Neural cell (in vitro differentiated cells): ENCODE results near the gene TTC23.

Experiments
- EP300 ChIP-seq: fragments of 450-650 bp; conservative IDR thresholded peaks from 2 replicates; pipeline ENCODE4 v1.6.1; 2014; ENCODE audit warnings: antibody characterized with exemption, mild to moderate bottlenecking, moderate library complexity; ENCODE audit not compliant: poor library complexity, severe bottlenecking
- EZH2 ChIP-seq: fragments of 200-600, 300-800 bp; shearing (Covaris generic), sonication (generic); IDR thresholded peaks from 2 replicates; pipeline ENCODE4 v1.6.1; 2014; ENCODE audit warnings: antibody characterized with exemption, low read length, borderline replicate concordance, mild to moderate bottlenecking; ENCODE audit not compliant: insufficient read depth, poor library complexity, severe bottlenecking
- POLR2AphosphoS5 ChIP-seq: IDR thresholded peaks from 2 replicates; pipeline ENCODE4 v1.6.1; 2012
- RAD21 ChIP-seq: fragments of 450-650 bp; conservative IDR thresholded peaks from 2 replicates; pipeline ENCODE4 v1.6.1; 2014; ENCODE audit warnings: antibody characterized with exemption, mild to moderate bottlenecking, moderate library complexity
- SMC3 ChIP-seq: fragments of 450-650 bp; conservative IDR thresholded peaks from 2 replicates; pipeline ENCODE4 v1.6.1; 2014; ENCODE audit warnings: antibody characterized with exemption, mild to moderate bottlenecking, moderate library complexity; ENCODE audit not compliant: poor library complexity
- TAF1 ChIP-seq: IDR thresholded peaks from 2 replicates; pipeline ENCODE4 v1.6.1; 2012; ENCODE audit warnings: low read depth
- TF ChIP-seq, protein P1 (sequence below): fragments of 450-650 bp; IDR thresholded peaks from 2 replicates; pipeline ENCODE4 v1.5.1; 2014; ENCODE audit warnings: antibody characterized with exemption, mild to moderate bottlenecking, moderate library complexity; ENCODE audit not compliant: poor library complexity, severe bottlenecking
- TF ChIP-seq, protein P2 (sequence below): IDR thresholded peaks from 2 replicates; pipeline ENCODE4 v1.6.1; 2012; ENCODE audit warnings: borderline replicate concordance

DNA sequence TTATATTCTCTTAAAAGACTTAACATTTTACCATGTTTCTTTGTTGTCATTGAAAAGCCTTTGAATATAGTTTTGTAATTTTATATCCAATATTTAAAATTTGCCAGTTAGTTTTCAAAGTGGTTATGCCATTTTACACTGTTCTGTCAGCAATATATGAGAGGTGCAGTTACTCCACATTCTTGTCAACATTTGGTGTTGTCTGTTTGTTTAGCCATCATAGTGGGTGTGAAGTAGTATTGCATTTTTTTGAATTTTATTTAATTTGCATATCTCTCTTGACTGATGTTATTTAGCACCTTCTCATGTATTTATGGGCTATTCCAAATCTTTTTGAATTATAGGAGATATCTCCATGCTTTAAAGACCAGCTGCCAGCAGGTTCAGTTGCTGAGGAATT, 42.3 kb upstream of the TTC23 start:
- TF ChIP-seq, protein P1, sequence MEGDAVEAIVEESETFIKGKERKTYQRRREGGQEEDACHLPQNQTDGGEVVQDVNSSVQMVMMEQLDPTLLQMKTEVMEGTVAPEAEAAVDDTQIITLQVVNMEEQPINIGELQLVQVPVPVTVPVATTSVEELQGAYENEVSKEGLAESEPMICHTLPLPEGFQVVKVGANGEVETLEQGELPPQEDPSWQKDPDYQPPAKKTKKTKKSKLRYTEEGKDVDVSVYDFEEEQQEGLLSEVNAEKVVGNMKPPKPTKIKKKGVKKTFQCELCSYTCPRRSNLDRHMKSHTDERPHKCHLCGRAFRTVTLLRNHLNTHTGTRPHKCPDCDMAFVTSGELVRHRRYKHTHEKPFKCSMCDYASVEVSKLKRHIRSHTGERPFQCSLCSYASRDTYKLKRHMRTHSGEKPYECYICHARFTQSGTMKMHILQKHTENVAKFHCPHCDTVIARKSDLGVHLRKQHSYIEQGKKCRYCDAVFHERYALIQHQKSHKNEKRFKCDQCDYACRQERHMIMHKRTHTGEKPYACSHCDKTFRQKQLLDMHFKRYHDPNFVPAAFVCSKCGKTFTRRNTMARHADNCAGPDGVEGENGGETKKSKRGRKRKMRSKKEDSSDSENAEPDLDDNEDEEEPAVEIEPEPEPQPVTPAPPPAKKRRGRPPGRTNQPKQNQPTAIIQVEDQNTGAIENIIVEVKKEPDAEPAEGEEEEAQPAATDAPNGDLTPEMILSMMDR = no peak
- TF ChIP-seq, protein P2, sequence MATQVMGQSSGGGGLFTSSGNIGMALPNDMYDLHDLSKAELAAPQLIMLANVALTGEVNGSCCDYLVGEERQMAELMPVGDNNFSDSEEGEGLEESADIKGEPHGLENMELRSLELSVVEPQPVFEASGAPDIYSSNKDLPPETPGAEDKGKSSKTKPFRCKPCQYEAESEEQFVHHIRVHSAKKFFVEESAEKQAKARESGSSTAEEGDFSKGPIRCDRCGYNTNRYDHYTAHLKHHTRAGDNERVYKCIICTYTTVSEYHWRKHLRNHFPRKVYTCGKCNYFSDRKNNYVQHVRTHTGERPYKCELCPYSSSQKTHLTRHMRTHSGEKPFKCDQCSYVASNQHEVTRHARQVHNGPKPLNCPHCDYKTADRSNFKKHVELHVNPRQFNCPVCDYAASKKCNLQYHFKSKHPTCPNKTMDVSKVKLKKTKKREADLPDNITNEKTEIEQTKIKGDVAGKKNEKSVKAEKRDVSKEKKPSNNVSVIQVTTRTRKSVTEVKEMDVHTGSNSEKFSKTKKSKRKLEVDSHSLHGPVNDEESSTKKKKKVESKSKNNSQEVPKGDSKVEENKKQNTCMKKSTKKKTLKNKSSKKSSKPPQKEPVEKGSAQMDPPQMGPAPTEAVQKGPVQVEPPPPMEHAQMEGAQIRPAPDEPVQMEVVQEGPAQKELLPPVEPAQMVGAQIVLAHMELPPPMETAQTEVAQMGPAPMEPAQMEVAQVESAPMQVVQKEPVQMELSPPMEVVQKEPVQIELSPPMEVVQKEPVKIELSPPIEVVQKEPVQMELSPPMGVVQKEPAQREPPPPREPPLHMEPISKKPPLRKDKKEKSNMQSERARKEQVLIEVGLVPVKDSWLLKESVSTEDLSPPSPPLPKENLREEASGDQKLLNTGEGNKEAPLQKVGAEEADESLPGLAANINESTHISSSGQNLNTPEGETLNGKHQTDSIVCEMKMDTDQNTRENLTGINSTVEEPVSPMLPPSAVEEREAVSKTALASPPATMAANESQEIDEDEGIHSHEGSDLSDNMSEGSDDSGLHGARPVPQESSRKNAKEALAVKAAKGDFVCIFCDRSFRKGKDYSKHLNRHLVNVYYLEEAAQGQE = no peak
- TF ChIP-seq TAF1 (no peak), POLR2AphosphoS5 (no peak), SMC3 (no peak), EZH2 (no peak), EP300 (no peak), RAD21 (no peak)
